Measurements from ENCODE around the gene FRAT2. TPM values are rescaled to one million over a fixed set of nuclear protein-coding genes. Genes with fewer than 3 reads are reported as not detected.

Gene FRAT2
- total RNA-seq, 4 donors from 2014 or later: 19.5 to 23.2 (median 21.8) TPM

DNA sequence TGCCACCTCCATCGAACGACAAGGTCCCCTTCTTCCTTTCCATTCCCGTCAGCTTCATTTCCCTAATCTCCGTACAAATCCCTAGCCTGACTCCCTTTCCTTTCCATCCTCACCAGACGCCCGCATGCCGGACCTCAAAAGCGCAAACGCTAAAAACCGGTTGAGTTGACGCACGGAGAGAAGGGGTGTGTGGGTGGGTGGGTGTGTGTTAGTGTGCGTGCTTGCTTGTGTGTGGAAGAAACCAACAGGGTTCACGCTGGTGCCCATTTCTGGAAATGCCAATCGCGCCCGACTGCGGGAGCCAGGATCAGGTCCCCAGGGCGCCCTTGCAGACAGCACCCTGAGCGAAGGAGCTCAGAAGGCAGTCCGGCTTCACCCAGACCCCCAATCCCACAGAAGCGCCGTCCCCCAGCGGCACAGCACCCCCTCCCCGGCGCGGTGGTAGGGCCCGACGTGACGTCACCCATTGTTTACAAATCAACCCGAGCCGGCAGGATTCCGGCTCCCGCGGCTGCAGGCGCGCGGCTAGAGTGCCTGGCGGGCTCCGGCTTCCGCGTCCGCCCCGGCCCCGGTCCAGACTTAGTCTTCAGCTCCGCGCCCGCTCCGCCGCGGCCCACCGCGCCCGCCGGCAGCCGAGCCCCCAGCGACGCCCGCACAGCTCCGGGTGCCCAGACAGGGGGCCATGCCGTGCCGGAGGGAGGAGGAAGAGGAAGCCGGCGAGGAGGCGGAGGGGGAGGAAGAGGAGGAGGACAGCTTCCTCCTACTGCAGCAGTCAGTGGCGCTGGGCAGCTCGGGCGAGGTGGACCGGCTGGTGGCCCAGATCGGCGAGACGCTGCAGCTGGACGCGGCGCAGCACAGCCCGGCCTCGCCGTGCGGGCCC is 15.5 kb downstream of the FRAT2 start, which contains the start of gene FRAT1:
TSS of gene FRAT1 (plus strand) at position 500 of the 880 bp plus-strand sequence. CDS start at position 683, 183 bp downstream.
- Histone ChIP-seq H3K27me3 (no peaks in the 10 kb centered on the region), H3K4me3 (replicated peaks in 1 of 3) (peak within 1 kb of the TSS; percentile 64 to 93 (median 87)), H3K4me1 (peaks cover 13 to 17% of the 10 kb centered on the region in 2 donors), H3K27ac (peak within 1 kb of the TSS; percentile 95 to 99 (median 97)), H3K9me3 (no peaks in the 10 kb centered on the region), H3K36me3 (no peaks in the 10 kb centered on the region)
- peak; percentile 91 to 93 for DNase-seq
- peak in 1 of 2 donors; percentile 89 for TF ChIP-seq POLR2A (IDR thresholded peaks at IDR 0.05)
- TF ChIP-seq, protein P1, sequence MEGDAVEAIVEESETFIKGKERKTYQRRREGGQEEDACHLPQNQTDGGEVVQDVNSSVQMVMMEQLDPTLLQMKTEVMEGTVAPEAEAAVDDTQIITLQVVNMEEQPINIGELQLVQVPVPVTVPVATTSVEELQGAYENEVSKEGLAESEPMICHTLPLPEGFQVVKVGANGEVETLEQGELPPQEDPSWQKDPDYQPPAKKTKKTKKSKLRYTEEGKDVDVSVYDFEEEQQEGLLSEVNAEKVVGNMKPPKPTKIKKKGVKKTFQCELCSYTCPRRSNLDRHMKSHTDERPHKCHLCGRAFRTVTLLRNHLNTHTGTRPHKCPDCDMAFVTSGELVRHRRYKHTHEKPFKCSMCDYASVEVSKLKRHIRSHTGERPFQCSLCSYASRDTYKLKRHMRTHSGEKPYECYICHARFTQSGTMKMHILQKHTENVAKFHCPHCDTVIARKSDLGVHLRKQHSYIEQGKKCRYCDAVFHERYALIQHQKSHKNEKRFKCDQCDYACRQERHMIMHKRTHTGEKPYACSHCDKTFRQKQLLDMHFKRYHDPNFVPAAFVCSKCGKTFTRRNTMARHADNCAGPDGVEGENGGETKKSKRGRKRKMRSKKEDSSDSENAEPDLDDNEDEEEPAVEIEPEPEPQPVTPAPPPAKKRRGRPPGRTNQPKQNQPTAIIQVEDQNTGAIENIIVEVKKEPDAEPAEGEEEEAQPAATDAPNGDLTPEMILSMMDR (IDR thresholded peaks at IDR 0.05): peak in 1 of 6 experiments; percentile 23
- WGBS, 2 donors: 1% methylated on average over 31 to 49 of the region's 79 CpGs
- intact Hi-C loops (cut with DNase I): no loop called here

DNA sequence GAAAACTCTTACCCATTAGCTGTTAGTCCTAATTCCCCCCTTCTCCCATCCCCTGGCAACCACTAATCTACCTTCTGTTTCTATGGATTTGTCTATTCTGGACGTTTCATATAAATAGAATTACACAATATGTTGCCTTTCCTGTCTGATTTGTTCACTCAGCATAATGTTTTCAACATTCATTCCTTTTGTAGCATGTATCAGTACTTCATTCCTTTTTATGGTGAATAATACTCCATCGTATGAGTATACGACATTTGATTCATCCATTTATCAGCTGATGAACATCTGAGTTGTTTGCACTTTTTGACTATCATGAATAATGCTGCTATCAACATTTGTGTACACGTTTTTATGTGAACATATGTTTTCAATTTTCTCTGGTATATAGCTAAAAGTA is 19.9 kb downstream of the FRAT2 start:
- H3K4me1 ChIP-seq: peaks cover 0 to 3% of the 10 kb centered on the region in 2 donors
- H3K4me3 ChIP-seq (replicated peaks in 1 of 3): no peak overlapping the region
- H3K36me3 ChIP-seq: no peaks in the 10 kb centered on the region
- no peak overlapping the region for H3K27ac ChIP-seq
- H3K9me3 ChIP-seq: no peaks in the 10 kb centered on the region
- intact Hi-C loops (cut with DNase I): no loop called here
- DNase-seq: no peak
- no peak for TF ChIP-seq POLR2A (IDR thresholded peaks at IDR 0.05)
- TF ChIP-seq, protein P1 (IDR thresholded peaks at IDR 0.05): no peak
- WGBS, 2 donors: 62 to 73% methylated on average over 4 of the region's 4 CpGs
- H3K27me3 ChIP-seq: no peaks in the 10 kb centered on the region

DNA sequence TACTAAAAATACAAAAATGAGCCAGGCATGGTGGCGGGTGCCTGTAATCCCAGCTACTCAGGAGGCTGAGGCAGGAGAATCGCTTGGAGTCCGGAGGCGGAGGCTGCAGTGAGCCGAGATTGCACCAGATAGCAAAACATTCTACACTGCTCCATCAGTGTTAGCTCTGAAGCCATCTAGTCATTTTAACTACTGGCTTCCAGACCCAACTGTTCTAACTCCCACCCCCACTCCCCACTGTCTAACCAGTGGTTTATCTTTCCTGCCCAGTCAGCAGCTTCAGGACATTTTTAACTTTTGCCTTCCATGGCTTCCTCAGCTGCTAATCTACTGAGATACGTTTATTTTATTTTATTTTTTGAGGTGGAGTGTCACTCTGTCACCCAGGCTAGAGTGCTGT is 21.6 kb downstream of the FRAT2 start:
- 84 to 91% methylated on average over 6 of the region's 6 CpGs for WGBS, 2 donors
- intact Hi-C loops (cut with DNase I): no loop called here
- H3K27me3 ChIP-seq: no peaks in the 10 kb centered on the region
- no peak overlapping the region for H3K4me3 ChIP-seq (replicated peaks in 1 of 3)
- H3K36me3 ChIP-seq: no peaks in the 10 kb centered on the region
- DNase-seq: no peak
- TF ChIP-seq, protein P1 (IDR thresholded peaks at IDR 0.05): no peak
- TF ChIP-seq POLR2A (IDR thresholded peaks at IDR 0.05): no peak
- no peak overlapping the region for H3K27ac ChIP-seq
- H3K4me1 ChIP-seq: no peaks in the 10 kb centered on the region
- no peaks in the 10 kb centered on the region for H3K9me3 ChIP-seq

DNA sequence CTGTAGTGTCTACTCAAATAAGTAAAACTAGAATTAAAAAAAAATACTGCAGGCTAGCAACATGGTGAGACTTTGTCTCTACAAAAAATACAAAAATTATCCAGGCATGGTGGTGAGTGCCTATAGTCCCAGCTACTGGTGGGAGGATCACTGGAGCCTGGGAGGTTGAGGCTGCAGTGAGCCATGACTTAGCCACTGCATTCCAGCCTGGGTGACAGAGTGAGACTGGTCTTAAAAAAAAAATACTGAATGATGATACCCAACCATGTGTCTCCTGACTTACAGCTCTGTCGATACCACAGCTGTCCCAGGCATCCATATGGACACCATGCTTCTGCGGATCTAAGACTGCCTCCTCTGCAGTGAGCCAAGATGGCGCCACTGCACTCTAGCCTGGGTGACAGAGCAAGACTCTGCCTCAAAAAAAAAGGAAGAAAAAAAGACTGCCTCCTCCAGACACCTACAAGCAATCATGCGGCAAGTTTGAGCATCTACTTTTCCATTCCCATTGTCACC is 23.4 kb downstream of the FRAT2 start:
- H3K27me3 ChIP-seq: no peaks in the 10 kb centered on the region
- H3K27ac ChIP-seq: no peak overlapping the region
- H3K4me3 ChIP-seq (replicated peaks in 1 of 3): no peak overlapping the region
- peak in 1 of 2 donors; percentile 14 for DNase-seq
- WGBS, 2 donors: 87 to 95% methylated on average over 4 of the region's 4 CpGs
- no peaks in the 10 kb centered on the region for H3K9me3 ChIP-seq
- intact Hi-C loops (cut with DNase I): no loop called here
- no peaks in the 10 kb centered on the region for H3K36me3 ChIP-seq
- no peaks in the 10 kb centered on the region for H3K4me1 ChIP-seq
- no peak for TF ChIP-seq POLR2A (IDR thresholded peaks at IDR 0.05)
- TF ChIP-seq, protein P1 (IDR thresholded peaks at IDR 0.05): no peak

All from thyroid gland (tissue), 4 donors.